ENCODE data around the gene TMEM255B.
A peak's percentile ranks its signal among the peaks of the same experiment; 100 is the strongest.

Gene TMEM255B

GRCh38 chr13:113732176-113732960 is 26.7 kb upstream of the TMEM255B start:
- no peak for TF ChIP-seq CTCF (conservative IDR thresholded peaks at IDR 0.05; ENCODE audit: low read depth)
- ChIA-PET POLR2A (ENCODE audit: low non-redundant PET) (no interaction called here), CTCF (interaction anchor here (0.8 to 1.1 kb wide), 2 partner anchors 8 to 9 kb away, joined by 4 to 5 read pairs; no protein-coding TSS in a partner anchor)
- no peak overlapping the region for H3K27ac ChIP-seq
- DNase-seq (ENCODE audit: low spot score): no peak

GRCh38 chr13:113732961-113733950 is 25.8 kb upstream of the TMEM255B start:
- POLR2A ChIA-PET (ENCODE audit: low non-redundant PET): no interaction called here
- TF ChIP-seq CTCF (conservative IDR thresholded peaks at IDR 0.05; ENCODE audit: low read depth): no peak
- DNase-seq (ENCODE audit: low spot score): no peak
- CTCF ChIA-PET: interaction anchor here (0.8 to 1.1 kb wide), 2 partner anchors 8 to 9 kb away, joined by 4 to 5 read pairs; no protein-coding TSS in a partner anchor
- H3K27ac ChIP-seq: peak overlapping the region; percentile 37

GRCh38 chr13:113734099-113734825 is 24.8 kb upstream of the TMEM255B start:
- POLR2A ChIA-PET (ENCODE audit: low non-redundant PET): no interaction called here
- CTCF ChIA-PET: no interaction called here
- peak overlapping the region; percentile 37 for H3K27ac ChIP-seq
- TF ChIP-seq CTCF (conservative IDR thresholded peaks at IDR 0.05; ENCODE audit: low read depth): no peak
- DNase-seq (ENCODE audit: low spot score): no peak

GRCh38 chr13:113734826-113735125 is 24.2 kb upstream of the TMEM255B start:
- ChIA-PET CTCF (no interaction called here), POLR2A (ENCODE audit: low non-redundant PET) (no interaction called here)
- no peak for TF ChIP-seq CTCF (conservative IDR thresholded peaks at IDR 0.05; ENCODE audit: low read depth)
- H3K27ac ChIP-seq: no peak overlapping the region
- no peak for DNase-seq (ENCODE audit: low spot score)

- POLR2A ChIA-PET (ENCODE audit: low non-redundant PET): no interaction called here
- CTCF ChIA-PET: no interaction called here
Observed at GRCh38 chr13:113735194-113735593, 23.8 kb upstream of the TMEM255B start.

More at GRCh38 chr13:113735194-113735593, 23.8 kb upstream of the TMEM255B start:
- no peak for DNase-seq (ENCODE audit: low spot score)
- no peak overlapping the region for H3K27ac ChIP-seq
- TF ChIP-seq CTCF (conservative IDR thresholded peaks at IDR 0.05; ENCODE audit: low read depth): no peak
